Measurements from ENCODE around the gene TMEM233. TPM values are rescaled to one million over a fixed set of nuclear protein-coding genes. Genes with fewer than 3 reads are reported as not detected.
"Not testable (repeated sequence)": the region's sequence is repeated elsewhere in the genome, so short reads cannot be mapped to it uniquely, and the experiment has no call there.

Gene TMEM233
- total RNA-seq, 8 experiments from 2014 or later, result 0.09 to 5.2 (median 0.28) TPM

- no peak overlapping the region for H3K4me3 ChIP-seq
- in situ Hi-C loops (cut with MboI; ENCODE audit: low pct_unique_long_range_greater_than_20kb in 2 of 9, low sequenced_read_pairs in 9 of 9, unreplicated experiment in 9 of 9), result loop anchor here in 1 of 9 experiments (10.0 kb wide), 1 partner anchor 210 kb away; no protein-coding TSS in a partner anchor
- no peaks in the 10 kb centered on the region for H3K4me1 ChIP-seq (replicated peaks in 1 of 2)
- no peak overlapping the region for H3K27ac ChIP-seq
- ATAC-seq (replicated peaks in 6 of 8), result no peak
- 10 to 100% (median 82%) methylated on average over 1 to 3 of the region's 3 CpGs for WGBS, 10 experiments
Measured at GRCh38 chr12:119644930-119645329, 51.4 kb downstream of the TMEM233 start.

DNA sequence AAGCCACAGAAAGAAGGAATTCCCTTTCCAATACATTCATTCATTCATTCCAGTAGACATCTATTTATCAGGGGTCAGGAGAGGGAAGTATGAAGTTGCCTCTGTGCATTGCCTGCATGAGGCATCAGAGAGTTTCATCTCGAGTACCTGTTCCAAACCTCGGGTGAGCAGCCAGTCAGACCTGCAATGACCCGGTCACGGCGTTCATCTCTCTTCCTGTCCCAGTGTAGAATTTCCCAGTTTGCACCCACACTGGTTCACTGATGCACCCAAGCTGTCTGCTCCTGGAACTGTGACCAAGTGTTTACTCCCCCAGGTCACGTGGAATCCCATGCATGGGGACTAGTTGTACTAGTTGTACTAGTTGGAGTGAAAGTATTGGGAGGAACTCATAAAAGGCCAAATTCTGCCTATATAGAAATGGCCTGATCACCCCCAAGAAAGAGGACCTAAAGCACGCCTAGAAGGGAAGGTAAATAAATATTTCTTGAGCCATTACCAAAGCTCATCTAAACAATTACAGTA, 52.0 kb downstream of the TMEM233 start:
- 56 to 100% (median 90%) methylated on average over 1 to 6 of the region's 7 CpGs; no CpG with 5 or more reads in 3 of the 10 experiments for WGBS, 10 experiments
- no peak for ATAC-seq (replicated peaks in 6 of 8)
- Histone ChIP-seq H3K27ac (no peak overlapping the region), H3K4me3 (no peak overlapping the region), H3K4me1 (replicated peaks in 1 of 2) (no peaks in the 10 kb centered on the region)
- in situ Hi-C loops (cut with MboI; ENCODE audit: low pct_unique_long_range_greater_than_20kb in 2 of 9, low sequenced_read_pairs in 9 of 9, unreplicated experiment in 9 of 9), result loop anchor here in 1 of 9 experiments (10.0 kb wide), 1 partner anchor 211 kb away; no protein-coding TSS in a partner anchor

- no peak overlapping the region for H3K4me3 ChIP-seq
- 0 to 83% (median 51%) methylated on average over 1 to 4 of the region's 4 CpGs for WGBS, 10 experiments
- no peak overlapping the region for H3K27ac ChIP-seq
- H3K4me1 ChIP-seq (replicated peaks in 1 of 2), result no peaks in the 10 kb centered on the region
- in situ Hi-C loops (cut with MboI; ENCODE audit: low pct_unique_long_range_greater_than_20kb in 2 of 9, low sequenced_read_pairs in 9 of 9, unreplicated experiment in 9 of 9), result loop anchor here in 1 of 9 experiments (10.0 kb wide), 1 partner anchor 215 kb away; no protein-coding TSS in a partner anchor
- ATAC-seq (replicated peaks in 6 of 8), result peak in 2 of 8 experiments; percentile 37 to 47
Measured at GRCh38 chr12:119649202-119649808, 55.7 kb downstream of the TMEM233 start.

GRCh38 chr12:119652665-119653064, 59.1 kb downstream of the TMEM233 start:
- in situ Hi-C loops (cut with MboI; ENCODE audit: low pct_unique_long_range_greater_than_20kb in 2 of 9, low sequenced_read_pairs in 9 of 9, unreplicated experiment in 9 of 9), result loop anchor here in 1 of 9 experiments (25.0 kb wide), 1 partner anchor 1240 kb away; no protein-coding TSS in a partner anchor
- H3K4me1 ChIP-seq (replicated peaks in 1 of 2), result no peaks in the 10 kb centered on the region
- WGBS, 10 experiments, result 29 to 71% (median 60%) methylated on average over 2 to 3 of the region's 3 CpGs; no CpG with 5 or more reads in 1 of the 10 experiments

DNA sequence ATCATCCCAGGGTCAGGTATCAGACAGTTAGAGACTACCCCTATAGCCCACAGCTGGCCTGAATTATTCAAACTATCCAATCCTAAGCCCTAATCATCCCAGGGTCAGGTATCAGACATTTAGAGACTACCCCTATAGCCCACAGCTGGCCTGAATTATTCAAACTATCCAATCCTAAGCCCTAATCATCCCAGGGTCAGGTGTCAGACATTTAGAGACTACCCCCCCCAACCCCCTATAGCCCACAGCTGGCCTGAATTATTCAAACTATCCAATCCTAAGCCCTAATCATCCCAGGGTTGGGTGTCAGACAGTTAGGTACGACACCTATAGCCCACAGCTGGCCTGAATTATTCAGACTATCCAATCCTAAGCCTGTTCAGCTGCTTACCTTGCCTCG, 63.4 kb downstream of the TMEM233 start:
- not testable (repeated sequence) for H3K4me3 ChIP-seq; H3K27ac ChIP-seq; H3K4me1 ChIP-seq (replicated peaks in 1 of 2); ATAC-seq (replicated peaks in 6 of 8)
- WGBS, 10 experiments, result 0 to 100% (median 11%) methylated on average over 1 to 2 of the region's 2 CpGs; no CpG with 5 or more reads in 5 of the 10 experiments
- in situ Hi-C loops (cut with MboI; ENCODE audit: low pct_unique_long_range_greater_than_20kb in 2 of 9, low sequenced_read_pairs in 9 of 9, unreplicated experiment in 9 of 9), result loop anchor here in 1 of 9 experiments (25.0 kb wide), 1 partner anchor 1245 kb away; no protein-coding TSS in a partner anchor

More at GRCh38 chr12:119652665-119653064, 59.1 kb downstream of the TMEM233 start:
- H3K27ac ChIP-seq, result no peak overlapping the region
- ATAC-seq (replicated peaks in 6 of 8), result no peak
- H3K4me3 ChIP-seq, result no peak overlapping the region

DNA sequence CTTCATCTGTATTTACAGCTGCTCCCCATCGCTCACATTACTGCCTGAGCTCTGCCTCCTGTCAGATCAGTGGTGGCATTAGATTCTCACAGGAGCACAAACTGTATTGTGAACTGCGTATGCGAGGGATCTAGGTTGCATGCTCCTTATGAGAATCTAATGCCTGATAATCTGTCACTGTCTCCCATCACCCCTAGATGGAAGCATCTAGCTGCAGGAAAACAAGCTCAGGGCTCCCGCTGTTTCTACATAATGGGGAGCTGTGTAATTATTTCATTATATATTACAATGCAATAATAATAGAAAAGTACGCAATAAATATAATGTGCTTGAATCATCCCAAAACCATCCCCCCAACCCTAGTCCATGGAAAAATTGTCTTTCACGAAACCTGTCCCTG, 64.6 kb downstream of the TMEM233 start:
- not testable (repeated sequence) for H3K4me1 ChIP-seq (replicated peaks in 1 of 2); H3K4me3 ChIP-seq; H3K27ac ChIP-seq; ATAC-seq (replicated peaks in 6 of 8)
- 58 to 100% (median 86%) methylated on average over 2 to 6 of the region's 6 CpGs; no CpG with 5 or more reads in 2 of the 10 experiments for WGBS, 10 experiments
- in situ Hi-C loops (cut with MboI; ENCODE audit: low pct_unique_long_range_greater_than_20kb in 2 of 9, low sequenced_read_pairs in 9 of 9, unreplicated experiment in 9 of 9), result loop anchor here in 1 of 9 experiments (25.0 kb wide), 1 partner anchor 1246 kb away; no protein-coding TSS in a partner anchor

GRCh38 chr12:119659289-119659897, 65.8 kb downstream of the TMEM233 start:
- ATAC-seq (replicated peaks in 6 of 8), result peak in 2 of 8 experiments; percentile 20 to 53
- Histone ChIP-seq H3K27ac (no peak overlapping the region), H3K4me1 (replicated peaks in 1 of 2) (no peaks in the 10 kb centered on the region), H3K4me3 (no peak overlapping the region)
- 14 to 60% (median 27%) methylated on average over 3 to 6 of the region's 6 CpGs; no CpG with 5 or more reads in 1 of the 10 experiments for WGBS, 10 experiments
- in situ Hi-C loops (cut with MboI; ENCODE audit: low pct_unique_long_range_greater_than_20kb in 2 of 9, low sequenced_read_pairs in 9 of 9, unreplicated experiment in 9 of 9), result loop anchor here in 1 of 9 experiments (25.0 kb wide), 1 partner anchor 1247 kb away; no protein-coding TSS in a partner anchor

GRCh38 chr12:119660076-119660475, 66.5 kb downstream of the TMEM233 start:
- no peak for ATAC-seq (replicated peaks in 6 of 8)
- in situ Hi-C loops (cut with MboI; ENCODE audit: low pct_unique_long_range_greater_than_20kb in 2 of 9, low sequenced_read_pairs in 9 of 9, unreplicated experiment in 9 of 9), result loop anchor here in 1 of 9 experiments (25.0 kb wide), 1 partner anchor 1248 kb away; no protein-coding TSS in a partner anchor
- WGBS, 10 experiments, result 25 to 100% (median 83%) methylated on average over 1 to 5 of the region's 5 CpGs; no CpG with 5 or more reads in 2 of the 10 experiments
- H3K4me1 ChIP-seq (replicated peaks in 1 of 2), result no peaks in the 10 kb centered on the region
- no peak overlapping the region for H3K27ac ChIP-seq
- H3K4me3 ChIP-seq, result no peak overlapping the region

DNA sequence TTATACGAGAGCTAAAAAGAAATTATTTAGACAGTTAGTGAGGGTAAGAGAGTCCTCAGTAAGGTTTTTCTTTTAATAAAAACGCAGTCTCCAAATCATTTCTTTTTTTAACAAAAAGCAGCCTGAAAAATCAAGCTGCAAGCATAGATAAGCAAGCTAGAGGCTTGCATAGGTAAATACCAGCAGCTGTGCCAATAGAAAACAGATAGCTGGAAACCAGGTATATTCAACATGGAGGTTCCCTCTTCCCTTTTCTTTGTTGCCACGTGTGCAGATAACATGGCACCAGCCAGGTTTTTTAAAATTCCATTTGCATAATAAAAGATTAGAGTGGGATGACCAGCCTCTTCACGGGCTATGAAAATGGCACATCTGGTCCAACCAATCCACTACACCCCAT, 68.3 kb downstream of the TMEM233 start:
- in situ Hi-C loops (cut with MboI; ENCODE audit: low pct_unique_long_range_greater_than_20kb in 2 of 9, low sequenced_read_pairs in 9 of 9, unreplicated experiment in 9 of 9), result loop anchor here in 1 of 9 experiments (25.0 kb wide), 1 partner anchor 1250 kb away; no protein-coding TSS in a partner anchor
- ATAC-seq (replicated peaks in 6 of 8), result no peak
- H3K4me1 ChIP-seq (replicated peaks in 1 of 2), result peaks cover 0 to 3% of the 10 kb centered on the region in 2 donors
- no peak overlapping the region for H3K4me3 ChIP-seq
- no peak overlapping the region for H3K27ac ChIP-seq
- 14 to 78% (median 57%) methylated on average over 1 to 4 of the region's 4 CpGs; no CpG with 5 or more reads in 1 of the 10 experiments for WGBS, 10 experiments

DNA sequence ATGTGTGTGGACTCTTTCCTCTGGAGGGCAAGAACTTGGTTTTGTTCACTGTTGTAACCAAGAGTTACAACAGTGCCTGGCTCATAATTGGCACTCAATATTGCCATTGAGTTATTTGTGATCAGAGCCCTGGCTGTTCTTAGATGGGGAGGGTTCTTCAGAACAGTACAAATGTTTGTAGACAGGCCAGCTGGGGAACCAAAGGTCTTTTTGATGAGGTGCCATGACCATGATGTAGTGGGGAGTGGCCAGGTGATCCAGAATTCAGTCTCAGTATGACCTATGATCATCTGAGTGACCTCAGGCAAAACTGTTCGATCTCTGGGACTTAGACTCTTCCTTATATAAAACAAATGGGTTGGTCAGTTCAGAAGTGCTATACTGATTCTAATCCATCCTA, 71.1 kb downstream of the TMEM233 start:
- no peak overlapping the region for H3K27ac ChIP-seq
- in situ Hi-C loops (cut with MboI; ENCODE audit: low pct_unique_long_range_greater_than_20kb in 2 of 9, low sequenced_read_pairs in 9 of 9, unreplicated experiment in 9 of 9), result loop anchor here in 1 of 9 experiments (25.0 kb wide), 1 partner anchor 1252 kb away; no protein-coding TSS in a partner anchor
- H3K4me1 ChIP-seq (replicated peaks in 1 of 2), result peaks cover 8 to 18% of the 10 kb centered on the region in 2 donors
- 100% methylated on average over 1 of the region's 1 CpG; no CpG with 5 or more reads in 8 of the 10 experiments for WGBS, 10 experiments
- ATAC-seq (replicated peaks in 6 of 8), result no peak
- H3K4me3 ChIP-seq, result no peak overlapping the region

DNA sequence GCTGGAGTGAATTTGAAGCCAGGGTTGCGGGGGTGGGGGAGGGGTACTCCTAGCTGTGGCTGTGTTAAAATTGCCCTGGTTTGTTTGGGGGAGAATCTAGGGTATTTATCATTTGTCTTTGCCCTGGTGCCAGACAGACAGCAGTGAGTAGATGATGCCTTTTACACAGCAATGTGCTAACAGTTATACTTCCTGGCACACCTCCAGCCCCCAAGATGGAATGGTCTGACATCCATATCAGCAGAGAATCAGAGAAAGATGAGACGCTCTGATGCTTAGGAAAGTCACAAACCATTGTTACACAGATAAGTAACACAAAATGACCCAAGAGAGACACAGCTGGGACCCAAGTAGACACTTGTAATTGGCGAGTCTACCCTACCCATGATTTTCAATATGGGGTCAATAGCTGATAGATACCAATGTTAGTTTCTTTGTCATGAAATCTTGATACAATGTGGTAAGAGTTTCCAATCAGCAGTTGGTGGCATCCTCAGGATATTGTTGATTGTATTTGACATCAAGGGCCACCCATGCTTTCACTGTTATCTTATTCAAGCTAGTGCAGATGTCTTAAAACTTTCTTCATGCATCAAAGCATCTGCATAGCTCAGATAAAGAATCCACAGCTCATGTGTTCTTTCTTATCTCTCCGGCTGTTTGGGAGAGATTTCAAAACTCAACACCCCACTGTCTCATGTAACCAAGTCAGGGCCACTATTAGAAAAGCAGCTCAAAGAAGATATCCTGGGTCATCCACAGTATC, 71.8 kb downstream of the TMEM233 start:
- 17 to 100% (median 96%) methylated on average over 1 to 4 of the region's 4 CpGs; no CpG with 5 or more reads in 2 of the 10 experiments for WGBS, 10 experiments
- H3K27ac ChIP-seq, result no peak overlapping the region
- no peak for ATAC-seq (replicated peaks in 6 of 8)
- peaks cover 12 to 21% of the 10 kb centered on the region in 2 donors for H3K4me1 ChIP-seq (replicated peaks in 1 of 2)
- in situ Hi-C loops (cut with MboI; ENCODE audit: low pct_unique_long_range_greater_than_20kb in 2 of 9, low sequenced_read_pairs in 9 of 9, unreplicated experiment in 9 of 9), result loop anchor here in 1 of 9 experiments (25.0 kb wide), 1 partner anchor 1253 kb away; no protein-coding TSS in a partner anchor
- no peak overlapping the region for H3K4me3 ChIP-seq

DNA sequence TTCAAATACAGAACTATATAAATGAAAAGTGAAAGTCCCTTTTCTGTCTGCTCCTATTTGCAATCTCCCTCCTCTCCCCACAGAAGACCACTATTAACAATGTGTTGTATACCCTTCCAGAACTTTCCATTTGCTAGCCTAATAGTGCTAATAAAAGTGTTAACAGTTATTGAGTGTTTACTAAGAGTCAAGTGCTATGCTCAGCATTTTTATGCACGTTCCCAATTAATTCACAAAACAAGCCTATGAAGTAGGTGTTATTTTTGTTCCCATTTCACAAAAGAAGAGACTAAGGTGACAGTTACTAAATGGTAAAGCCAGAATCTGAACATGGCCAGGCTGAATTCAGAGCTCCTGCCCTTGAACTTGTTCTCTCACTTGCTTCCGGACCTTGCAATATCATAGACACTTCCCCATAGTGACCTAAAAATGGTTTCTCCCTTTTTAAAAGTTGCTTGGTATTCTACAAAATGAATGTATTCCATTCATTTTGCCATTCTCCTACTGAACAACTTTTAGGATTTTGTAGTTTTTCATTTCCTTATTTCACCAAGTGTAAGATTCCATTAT, 72.7 kb downstream of the TMEM233 start:
- Histone ChIP-seq H3K4me1 (replicated peaks in 1 of 2) (peaks cover 12 to 21% of the 10 kb centered on the region in 2 donors), H3K4me3 (no peak overlapping the region), H3K27ac (no peak overlapping the region)
- in situ Hi-C loops (cut with MboI; ENCODE audit: low pct_unique_long_range_greater_than_20kb in 2 of 9, low sequenced_read_pairs in 9 of 9, unreplicated experiment in 9 of 9), result loop anchor here in 1 of 9 experiments (25.0 kb wide), 1 partner anchor 1254 kb away; no protein-coding TSS in a partner anchor
- 38 to 100% (median 74%) methylated on average over 1 to 2 of the region's 2 CpGs; no CpG with 5 or more reads in 1 of the 10 experiments for WGBS, 10 experiments
- ATAC-seq (replicated peaks in 6 of 8), result no peak

Data from motor neuron (in vitro differentiated cells).